HG03469 (cell line): ENCODE results near the gene ASRGL1.
"Not testable (repeated sequence)": the region's sequence is repeated elsewhere in the genome, so short reads cannot be mapped to it uniquely, and the experiment has no call there.

Experiments
- ATAC-seq: cut with Tn5 transposase; IDR thresholded peaks from one replicate; pipeline ENCODE4 v1.9.1; 2021; ENCODE audit warnings: mild to moderate bottlenecking, moderate library complexity, moderate number of reproducible peaks; ENCODE audit not compliant: unreplicated experiment

ASRGL1 gene

DNA sequence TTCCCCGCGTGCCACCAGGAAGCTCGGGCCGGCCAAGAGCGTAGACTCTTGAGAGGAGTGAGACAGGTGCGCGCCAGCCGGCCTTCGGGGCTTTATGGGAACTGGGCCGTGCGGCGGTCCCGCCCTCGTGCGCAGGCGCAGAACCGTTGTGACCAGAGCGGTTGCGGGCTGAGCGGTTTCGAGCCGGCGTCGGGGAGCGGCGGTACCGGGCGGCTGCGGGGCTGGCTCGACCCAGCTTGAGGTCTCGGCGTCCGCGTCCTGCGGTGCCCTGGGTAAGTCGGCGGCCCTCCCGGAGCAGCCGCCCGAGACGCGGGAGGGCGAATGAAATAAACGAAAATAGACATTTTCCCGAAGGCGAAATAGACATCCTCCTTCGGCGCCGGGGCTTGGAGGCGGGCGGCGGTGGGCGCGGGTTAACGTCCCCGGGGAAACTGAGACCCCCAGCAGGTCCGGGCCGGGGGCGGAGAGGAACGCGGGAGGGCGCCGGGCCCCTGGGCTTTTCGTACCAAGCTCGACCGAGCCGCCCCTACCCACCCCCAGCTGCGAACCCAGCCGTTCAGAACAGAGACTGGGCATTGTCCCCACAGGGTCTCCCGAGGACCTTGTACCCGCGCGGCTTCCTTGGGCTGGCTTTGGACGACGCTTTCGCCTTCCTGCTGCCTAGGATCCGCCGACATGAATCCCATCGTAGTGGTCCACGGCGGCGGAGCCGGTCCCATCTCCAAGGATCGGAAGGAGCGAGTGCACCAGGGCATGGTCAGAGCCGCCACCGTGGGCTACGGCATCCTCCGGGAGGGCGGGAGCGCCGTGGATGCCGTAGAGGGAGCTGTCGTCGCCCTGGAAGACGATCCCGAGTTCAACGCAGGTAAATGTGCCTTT is at the start of gene ASRGL1:
ASRGL1 (plus strand) TSS at position 146 of the 879 bp plus-strand sequence; CDS start at position 676, 530 bp downstream.
- no peak for ATAC-seq

DNA sequence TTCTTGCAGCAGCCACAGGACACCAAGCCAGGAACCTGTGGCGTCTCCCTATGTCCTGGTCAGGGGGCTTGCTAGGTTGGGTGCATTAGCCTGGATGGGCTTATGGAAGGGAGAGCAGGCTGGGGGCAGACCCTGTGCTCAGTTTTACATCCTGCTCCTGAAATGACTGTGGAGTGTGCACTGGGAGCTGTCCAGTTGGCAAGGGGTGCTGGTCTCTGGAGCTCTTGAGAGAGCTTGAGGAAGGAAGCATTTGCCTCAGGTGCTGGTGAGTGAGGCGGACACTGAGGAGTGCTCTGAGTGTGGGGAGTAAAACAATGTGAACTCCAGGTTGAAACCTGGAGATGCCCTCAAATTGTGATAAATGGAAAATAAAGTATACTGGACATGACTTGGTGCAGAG is 41.7 kb upstream of the ASRGL1 start:
- no peak for ATAC-seq

- no peak for ATAC-seq
These were observed 38.3 kb upstream of the ASRGL1 start, which contains the start of gene SCGB1D4 for GRCh38 chr11:62298975-62299374. TSS of gene SCGB1D4 (minus strand) at chr11:62299075. CDS start at chr11:62299010, 65 bp downstream.

DNA sequence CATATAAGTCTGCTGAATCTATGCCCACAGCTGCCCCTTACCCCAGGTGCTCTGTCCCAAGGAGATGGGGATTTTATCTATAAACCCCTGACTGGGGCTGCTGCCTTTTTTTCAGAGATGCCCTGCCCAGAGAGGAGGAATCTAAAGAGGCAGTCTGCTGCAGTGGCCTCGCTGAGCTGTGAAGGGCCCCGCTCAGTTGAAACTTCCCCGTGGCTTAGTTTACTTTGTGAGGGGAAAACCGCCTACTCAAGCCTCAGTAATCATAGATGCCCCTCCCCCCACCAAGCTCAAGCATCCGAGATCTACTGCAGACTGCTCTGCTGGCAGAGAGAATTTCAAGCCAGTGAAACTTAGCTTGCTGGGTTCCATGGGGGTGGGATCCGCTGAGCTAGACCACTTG is 31.0 kb upstream of the ASRGL1 start:
- ATAC-seq, result no peak

GRCh38 chr11:62307950-62308349 is 29.3 kb upstream of the ASRGL1 start:
- no peak for ATAC-seq

GRCh38 chr11:62309991-62310390 is 27.3 kb upstream of the ASRGL1 start:
- no peak for ATAC-seq

GRCh38 chr11:62315431-62315830 is 21.8 kb upstream of the ASRGL1 start:
- ATAC-seq, result no peak

GRCh38 chr11:62322524-62322923 is 14.7 kb upstream of the ASRGL1 start:
- no peak for ATAC-seq

DNA sequence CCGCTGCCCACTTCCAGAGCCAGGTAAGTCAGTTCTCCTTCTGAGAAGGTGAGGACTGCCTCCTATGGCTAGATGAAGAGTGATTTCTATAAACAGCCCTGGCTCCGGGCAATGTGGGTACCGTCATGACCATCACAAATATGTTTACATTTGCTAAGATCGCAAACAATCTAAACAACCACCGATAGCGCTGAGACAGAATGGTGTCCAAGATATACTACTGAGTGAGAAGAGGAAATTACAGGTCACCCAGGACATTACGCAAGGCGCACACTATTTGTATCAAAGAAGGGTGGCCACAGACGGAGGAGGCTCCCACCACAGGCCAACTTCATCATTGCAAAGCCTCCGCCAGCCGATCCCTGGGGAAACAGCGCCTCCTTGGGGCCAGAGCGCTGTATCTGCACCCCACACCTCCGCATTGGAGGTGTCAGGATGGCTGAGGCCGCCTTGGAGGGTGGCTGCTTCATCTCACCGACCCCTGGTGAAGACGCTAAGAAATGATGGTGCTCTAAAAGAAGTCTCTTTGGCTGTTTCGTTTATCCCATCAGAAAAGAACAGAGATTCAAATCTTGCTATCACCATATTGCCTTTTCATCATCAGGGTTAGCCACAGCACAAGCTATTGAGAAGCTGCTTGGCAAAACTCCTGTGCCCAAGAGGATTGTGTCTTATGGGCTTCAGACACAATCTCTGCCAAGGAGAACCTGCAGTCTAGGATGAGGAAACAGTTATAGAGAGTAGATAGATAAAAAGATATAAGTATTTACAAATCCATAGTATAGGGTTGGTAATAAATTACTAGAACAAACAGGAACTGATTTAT is 12.3 kb upstream of the ASRGL1 start:
- ATAC-seq, result no peak

DNA sequence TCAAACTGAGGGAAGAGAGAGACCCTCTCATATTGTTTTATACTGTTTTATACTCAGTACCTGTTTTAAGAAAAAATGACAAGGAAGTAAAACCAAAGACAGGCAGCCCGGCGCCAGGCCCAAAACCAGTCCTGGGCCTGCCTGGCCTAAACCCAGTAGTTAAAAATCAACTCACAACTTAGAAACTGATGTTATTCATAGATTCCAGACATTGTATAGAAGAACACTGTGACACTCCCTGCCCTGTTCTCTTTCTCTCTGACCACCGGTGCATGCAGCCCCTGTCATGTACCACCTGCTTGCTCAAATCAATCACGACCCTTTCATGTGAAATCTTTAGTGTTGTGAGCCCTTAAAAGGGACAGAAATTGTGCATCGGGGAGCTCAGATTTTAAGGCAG is 11.5 kb upstream of the ASRGL1 start:
- ATAC-seq, result not testable (repeated sequence)

DNA sequence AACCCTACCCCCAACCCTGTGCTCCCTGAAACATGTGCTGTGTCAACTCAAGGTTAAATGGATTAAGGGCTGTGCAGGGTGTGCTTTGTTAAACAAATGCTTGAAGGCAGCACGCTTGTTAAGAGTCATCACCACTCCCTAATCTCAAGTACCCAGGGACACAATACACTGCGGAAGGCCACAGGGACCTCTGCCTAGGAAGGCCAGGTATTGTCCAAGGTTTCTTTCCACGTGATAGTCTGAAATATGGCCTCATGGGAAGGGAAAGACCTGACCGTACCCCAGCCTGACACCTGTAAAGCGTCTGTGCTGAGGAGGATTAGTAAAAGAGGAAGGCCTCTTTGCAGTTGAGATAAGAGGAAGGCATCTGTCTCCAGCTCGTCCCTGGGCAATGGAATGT is 10.5 kb upstream of the ASRGL1 start:
- ATAC-seq, result not testable (repeated sequence)

- ATAC-seq, result not testable (repeated sequence)
These were observed 9.7 kb upstream of the ASRGL1 start for GRCh38 chr11:62327541-62327940.

DNA sequence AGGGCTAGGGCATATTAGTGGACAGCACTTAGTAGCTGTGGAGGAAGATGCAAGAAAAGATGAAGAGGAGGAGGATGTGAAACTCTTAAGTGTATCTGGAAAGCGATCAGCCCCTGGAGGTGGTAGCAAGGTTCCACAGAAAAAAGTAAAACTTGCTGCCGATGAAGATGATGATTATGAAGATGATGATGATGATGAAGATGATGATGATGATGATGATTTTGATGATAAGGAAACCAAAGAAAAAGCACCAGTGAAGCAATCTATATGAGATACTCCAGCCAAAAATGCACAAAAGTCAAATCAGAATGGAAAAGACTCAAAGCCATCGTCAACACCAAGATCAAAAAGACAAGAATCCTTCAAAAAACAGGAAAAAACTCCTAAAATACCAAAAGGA is 6.0 kb upstream of the ASRGL1 start:
- ATAC-seq, result not testable (repeated sequence)

DNA sequence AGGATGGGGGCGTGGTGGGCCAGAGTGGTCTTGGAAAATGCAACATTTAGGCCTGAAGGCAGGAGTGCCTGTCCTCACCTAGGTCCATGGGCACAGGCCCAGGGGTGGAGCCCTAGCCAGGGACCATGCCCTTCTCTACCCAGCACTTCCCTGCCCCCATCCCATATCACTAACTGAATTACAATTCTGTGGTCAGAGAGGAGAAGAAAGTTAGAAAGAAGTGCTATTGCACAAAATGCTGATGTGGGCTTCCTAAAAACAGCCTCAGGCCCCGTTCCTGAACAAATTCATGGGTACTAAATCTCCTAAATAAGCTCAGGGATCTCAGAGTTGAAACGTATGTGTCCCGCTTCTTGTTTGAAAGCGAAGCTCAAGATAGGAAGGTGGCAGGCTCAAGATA is 3.5 kb upstream of the ASRGL1 start:
- ATAC-seq, result no peak

GRCh38 chr11:62336949-62337302 is 322 bp upstream of the ASRGL1 start:
- ATAC-seq, result not testable (repeated sequence)

GRCh38 chr11:62338218-62338617 is 970 bp downstream of the ASRGL1 start:
- no peak for ATAC-seq

DNA sequence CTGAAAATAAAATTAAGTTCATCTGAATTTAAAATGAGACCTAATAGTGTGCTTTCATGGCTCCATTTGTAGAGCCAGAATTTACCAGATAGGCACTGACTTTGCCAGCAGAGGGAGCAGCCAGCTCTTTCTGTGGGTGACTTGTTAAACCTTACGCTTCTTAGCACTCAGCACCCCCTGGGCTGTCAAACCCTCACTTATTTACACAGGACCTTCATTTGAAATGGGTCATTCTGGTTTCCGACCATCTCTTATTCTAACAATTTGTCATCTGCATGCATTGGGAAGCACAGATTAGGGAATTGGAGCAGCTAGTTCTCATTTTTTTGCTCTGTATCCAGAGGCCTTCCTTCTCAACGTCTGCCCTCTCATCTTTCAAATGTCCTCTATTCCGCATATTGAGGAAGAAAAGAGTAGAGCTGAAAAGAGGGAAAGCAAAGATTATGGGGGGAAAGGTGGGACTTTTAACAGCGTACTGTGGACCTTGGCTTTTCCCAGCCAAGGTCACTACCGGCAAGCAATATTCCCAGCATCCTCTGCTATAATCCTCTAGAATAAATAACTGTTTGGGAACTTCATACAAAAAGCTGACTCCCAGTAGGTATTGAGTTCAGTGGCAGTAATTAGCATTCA is 3.1 kb downstream of the ASRGL1 start:
- no peak for ATAC-seq

- ATAC-seq, result no peak
These were observed 4.3 kb downstream of the ASRGL1 start for GRCh38 chr11:62341588-62341987.

GRCh38 chr11:62343646-62344190 is 6.5 kb downstream of the ASRGL1 start:
- ATAC-seq, result not testable (repeated sequence)

DNA sequence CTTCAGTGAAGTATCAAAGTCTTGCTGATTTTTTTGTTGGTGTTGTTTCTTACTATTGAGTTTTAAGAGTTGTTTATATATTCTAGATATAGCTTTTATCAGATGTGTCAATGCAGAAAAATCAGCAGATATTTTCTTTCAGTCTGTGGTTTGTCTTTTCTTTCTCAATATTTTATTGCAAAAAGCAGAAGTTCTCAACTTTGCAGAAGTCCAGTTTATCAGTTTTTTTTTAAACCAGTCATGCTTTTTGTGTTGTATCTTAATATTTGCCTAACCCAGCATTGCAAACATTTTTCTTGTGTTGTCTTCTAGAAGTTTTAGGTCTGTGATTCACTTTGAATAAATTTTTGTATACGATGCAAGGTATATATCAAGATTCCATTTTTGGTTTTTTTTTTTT is 7.0 kb downstream of the ASRGL1 start:
- no peak for ATAC-seq

- ATAC-seq, result no peak
These were observed 8.6 kb downstream of the ASRGL1 start for GRCh38 chr11:62345861-62346260.
